HG02885 (cell line): ENCODE data around the gene PLEKHH2.
A peak's percentile ranks its signal among the peaks of the same experiment; 100 is the strongest.
"Not testable (repeated sequence)": the region's sequence is repeated elsewhere in the genome, so short reads cannot be mapped to it uniquely, and the experiment has no call there.

Experiments used
- ATAC-seq: cut with Tn5 transposase; IDR thresholded peaks from one replicate; pipeline ENCODE4 v1.9.1; 2021; ENCODE audit warnings: mild to moderate bottlenecking; ENCODE audit not compliant: unreplicated experiment, poor library complexity

Gene PLEKHH2

GRCh38 chr2:43637030-43637803 is at the start of gene PLEKHH2:
Gene PLEKHH2 (plus strand): TSS chr2:43637260. CDS start chr2:43644674, 7,414 bp downstream.
- peak; percentile 100 for ATAC-seq

- ATAC-seq, result no peak
These were observed 44.6 kb upstream of the PLEKHH2 start for GRCh38 chr2:43592443-43592842.

GRCh38 chr2:43593254-43593653 is 43.8 kb upstream of the PLEKHH2 start:
- no peak for ATAC-seq

- ATAC-seq, result no peak
These were observed 42.2 kb upstream of the PLEKHH2 start for GRCh38 chr2:43594875-43595274.

GRCh38 chr2:43595603-43596412 is 41.3 kb upstream of the PLEKHH2 start, which contains the start of gene THADA:
Gene THADA (minus strand): TSS chr2:43596038. CDS start chr2:43592392, 3,646 bp downstream.
- peak; percentile 99 for ATAC-seq

- ATAC-seq, result not testable (repeated sequence)
These were observed 36.5 kb upstream of the PLEKHH2 start for GRCh38 chr2:43600596-43600995.

GRCh38 chr2:43604674-43605073 is 32.4 kb upstream of the PLEKHH2 start:
- ATAC-seq, result no peak

GRCh38 chr2:43605079-43605655 is 31.9 kb upstream of the PLEKHH2 start:
- no peak for ATAC-seq

- no peak for ATAC-seq
These were observed 31.2 kb upstream of the PLEKHH2 start for GRCh38 chr2:43605851-43606250.

- no peak for ATAC-seq
These were observed 27.7 kb upstream of the PLEKHH2 start for GRCh38 chr2:43609290-43609918.

- no peak for ATAC-seq
These were observed 26.7 kb upstream of the PLEKHH2 start for GRCh38 chr2:43610361-43610760.

- peak; percentile 72 for ATAC-seq
These were observed 24.8 kb upstream of the PLEKHH2 start for GRCh38 chr2:43611987-43612894.

- ATAC-seq, result no peak
These were observed 24.1 kb upstream of the PLEKHH2 start for GRCh38 chr2:43612944-43613343.

- no peak for ATAC-seq
These were observed 19.9 kb upstream of the PLEKHH2 start for GRCh38 chr2:43616967-43617680.

GRCh38 chr2:43619511-43619910 is 17.5 kb upstream of the PLEKHH2 start:
- ATAC-seq, result no peak

- ATAC-seq, result no peak
These were observed 14.1 kb upstream of the PLEKHH2 start for GRCh38 chr2:43622931-43623451.

GRCh38 chr2:43631618-43632317 is 5.3 kb upstream of the PLEKHH2 start:
- no peak for ATAC-seq
